A673 (cell line): ENCODE results near the gene ELL. TPM values are rescaled to one million over a fixed set of nuclear protein-coding genes. Genes with fewer than 3 reads are reported as not detected.
A peak's percentile ranks its signal among the peaks of the same experiment; 100 is the strongest.

Source experiments
- BruUV-seq: library from RNA; stranded (reverse); fragments of 400-500 nt; replicated peaks from 2 replicates; lab custom pipeline; 2021; lab: Mats Ljungman, UMichigan
- CTCF ChIA-PET: fragments of 300-600 bp; sonication (Branson Sonifier 250); formaldehyde crosslinking; loops from one replicate; lab custom pipeline; 2022; ENCODE audit warnings: antibody characterized with exemption; lab: Charles Lee
- POLR2A ChIA-PET: fragments of 300-600 bp; sonication (Branson Sonifier 250); formaldehyde crosslinking; loops from one replicate; lab custom pipeline; 2022; ENCODE audit warnings: antibody characterized with exemption; ENCODE audit not compliant: low non-redundant PET; lab: Charles Lee
- DNase-seq: peaks from one replicate; pipeline ENCODE4 v3.0.0-alpha.2; 2015; ENCODE audit warnings: low spot score
- H3K27ac ChIP-seq: fragments of 200-600 bp; sonication (generic); 2 replicates; pipeline ENCODE4 v1.5.1; 2016; ENCODE audit warnings: mixed run types, low read depth, mild to moderate bottlenecking, mixed read lengths, antibody characterized with exemption, low read length; ENCODE audit not compliant: poor library complexity, severe bottlenecking
- H3K27me3 ChIP-seq: fragments of 200-600 bp; sonication (generic); replicated peaks from 2 replicates; pipeline ENCODE4 v1.6.1; 2017; ENCODE audit warnings: mixed run types, low read depth, mild to moderate bottlenecking, mixed read lengths, antibody characterized with exemption, low read length; ENCODE audit not compliant: insufficient read depth, poor library complexity
- H3K36me3 ChIP-seq: fragments of 200-600 bp; sonication (generic); 2 replicates; pipeline ENCODE4 v1.6.1; 2016; ENCODE audit warnings: mixed run types, mild to moderate bottlenecking, mixed read lengths, antibody characterized with exemption, low read length; ENCODE audit not compliant: insufficient read depth, poor library complexity, severe bottlenecking
- H3K4me1 ChIP-seq: fragments of 200-600 bp; sonication (generic); 2 replicates; pipeline ENCODE4 v1.6.1; 2017; ENCODE audit warnings: mixed run types, mild to moderate bottlenecking, mixed read lengths, antibody characterized with exemption, low read length; ENCODE audit not compliant: insufficient read depth, poor library complexity, severe bottlenecking
- H3K4me3 ChIP-seq: fragments of 200-600 bp; sonication (generic); 2 replicates; pipeline ENCODE4 v1.5.1; 2016; ENCODE audit warnings: low read depth, mixed run types, mild to moderate bottlenecking, mixed read lengths, low read length; ENCODE audit not compliant: poor library complexity, severe bottlenecking
- H3K9me3 ChIP-seq: fragments of 200-600 bp; sonication (generic); 2 replicates; pipeline ENCODE4 v1.6.1; 2016; ENCODE audit warnings: mixed run types, low read depth, mild to moderate bottlenecking, mixed read lengths, antibody characterized with exemption, low read length; ENCODE audit not compliant: poor library complexity, severe bottlenecking
- CTCF ChIP-seq: fragments of 300-800, 200-600 bp; sonication (generic); conservative IDR thresholded peaks from 2 replicates; pipeline ENCODE4 v1.5.1; 2017; ENCODE audit warnings: low read depth, mild to moderate bottlenecking, antibody characterized with exemption, low read length, moderate library complexity, mixed read lengths
- EZH2 ChIP-seq: fragments of 200-600 bp; sonication (generic); IDR thresholded peaks from 2 replicates; pipeline ENCODE4 v1.6.1; 2017; ENCODE audit warnings: borderline replicate concordance, low read depth, mild to moderate bottlenecking, mixed read lengths, antibody characterized with exemption, low read length; ENCODE audit not compliant: poor library complexity, severe bottlenecking
- intact Hi-C: fragments of 100-400 bp; cut with micrococcal nuclease; formaldehyde crosslinking; loops from one replicate; pipeline ENCODE4 v1.10.0; 2022; ENCODE audit not compliant: unreplicated experiment
- total RNA-seq: library from RNA; stranded (reverse); gene quantifications from 2 replicates; pipeline ENCODE4 v1.2.3, GENCODE V29; 2021

The ELL gene
- total RNA-seq, 1 experiment from 2014 or later, result 16.4 TPM

- DNase-seq, result no peak
- H3K27ac ChIP-seq, result no peak overlapping the region
- POLR2A ChIA-PET, result no interaction called here
- H3K4me1 ChIP-seq, result peaks cover 3% of the 10 kb centered on the region
- no peak overlapping the region for H3K4me3 ChIP-seq
- no peaks in the 10 kb centered on the region for H3K27me3 ChIP-seq
- no peaks in the 10 kb centered on the region for H3K9me3 ChIP-seq
- intact Hi-C loops, result no loop called here
- H3K36me3 ChIP-seq, result peaks cover 45% of the 10 kb centered on the region
- TF ChIP-seq CTCF (no peak), EZH2 (no peak)
- no TSS peak for BruUV-seq
- CTCF ChIA-PET, result no interaction called here
Observed at GRCh38 chr19:18562086-18562485, 40.2 kb upstream of the ELL start.

- no peak for TF ChIP-seq EZH2
- TF ChIP-seq CTCF, result no peak
- no peak overlapping the region for H3K4me3 ChIP-seq
- H3K9me3 ChIP-seq, result no peaks in the 10 kb centered on the region
- no peak for DNase-seq
- peaks cover 4% of the 10 kb centered on the region for H3K4me1 ChIP-seq
- ChIA-PET POLR2A (interaction anchor here (0.6 kb wide), 1 partner anchor 26 kb away, joined by 10 read pairs; no protein-coding TSS in a partner anchor), CTCF (no interaction called here)
- no TSS peak for BruUV-seq
- intact Hi-C loops, result no loop called here
- H3K27me3 ChIP-seq, result no peaks in the 10 kb centered on the region
- peak overlapping the region; percentile 32 for H3K27ac ChIP-seq
- H3K36me3 ChIP-seq, result peaks cover 27% of the 10 kb centered on the region
Observed at GRCh38 chr19:18559685-18560084, 37.8 kb upstream of the ELL start.

GRCh38 chr19:18558604-18559003 lies 36.7 kb upstream of the ELL start:
- CTCF ChIA-PET, result interaction anchor here (0.6 to 0.8 kb wide), 3 partner anchors 16 to 110 kb away, joined by 3 to 10 read pairs (median 6); partner anchors contain the start of gene ELL
- POLR2A ChIA-PET, result no interaction called here
- intact Hi-C loops, result no loop called here
- BruUV-seq, result no TSS peak
- H3K27ac ChIP-seq, result peak overlapping the region; percentile 85
- TF ChIP-seq CTCF (no peak), EZH2 (no peak)
- H3K36me3 ChIP-seq, result peaks cover 18% of the 10 kb centered on the region
- no peaks in the 10 kb centered on the region for H3K9me3 ChIP-seq
- no peak for DNase-seq
- no peaks in the 10 kb centered on the region for H3K27me3 ChIP-seq
- H3K4me1 ChIP-seq, result peaks cover 4% of the 10 kb centered on the region
- peak overlapping the region; percentile 87 for H3K4me3 ChIP-seq
